CD1c-positive myeloid dendritic cell (primary cell): ENCODE data around the gene TECTA.

Source experiments
- DNase-seq: peaks from one replicate; pipeline ENCODE4 v3.0.0-alpha.2; 2016; ENCODE audit errors: extremely low spot score

TECTA gene

GRCh38 chr11:121100943-121101342 is at the start of gene TECTA:
TECTA (plus strand) TSS chr11:121101243; CDS start chr11:121102666, 1,423 bp downstream.
- DNase-seq, result no peak

- DNase-seq, result no peak
These were observed 47.8 kb upstream of the TECTA start for GRCh38 chr11:121053244-121053643.

GRCh38 chr11:121054266-121054665 is 46.8 kb upstream of the TECTA start:
- DNase-seq, result no peak

GRCh38 chr11:121055076-121055475 is 46.0 kb upstream of the TECTA start:
- no peak for DNase-seq

- no peak for DNase-seq
These were observed 43.1 kb upstream of the TECTA start for GRCh38 chr11:121057922-121058321.

GRCh38 chr11:121058941-121059340 is 42.1 kb upstream of the TECTA start:
- DNase-seq, result no peak

GRCh38 chr11:121059605-121060004 is 41.4 kb upstream of the TECTA start:
- DNase-seq, result peak; percentile 7

- no peak for DNase-seq
These were observed 37.3 kb upstream of the TECTA start for GRCh38 chr11:121063728-121064127.

- no peak for DNase-seq
These were observed 34.4 kb upstream of the TECTA start for GRCh38 chr11:121066623-121067022.

GRCh38 chr11:121067026-121067425 is 34.0 kb upstream of the TECTA start:
- DNase-seq, result no peak

GRCh38 chr11:121067453-121067852 is 33.6 kb upstream of the TECTA start:
- no peak for DNase-seq

- DNase-seq, result no peak
These were observed 32.9 kb upstream of the TECTA start for GRCh38 chr11:121067962-121068647.

- no peak for DNase-seq
These were observed 32.3 kb upstream of the TECTA start for GRCh38 chr11:121068787-121069186.

- DNase-seq, result no peak
These were observed 29.8 kb upstream of the TECTA start for GRCh38 chr11:121070951-121071845.

- DNase-seq, result no peak
These were observed 29.1 kb upstream of the TECTA start for GRCh38 chr11:121071846-121072450.

GRCh38 chr11:121081321-121081720 is 19.7 kb upstream of the TECTA start:
- no peak for DNase-seq

- DNase-seq, result no peak
These were observed 18.8 kb upstream of the TECTA start for GRCh38 chr11:121082219-121082618.

- DNase-seq, result no peak
These were observed 18.4 kb upstream of the TECTA start for GRCh38 chr11:121082670-121083069.

GRCh38 chr11:121086866-121087265 is 14.2 kb upstream of the TECTA start:
- DNase-seq, result no peak

- DNase-seq, result no peak
These were observed 11.5 kb upstream of the TECTA start for GRCh38 chr11:121089566-121089965.

GRCh38 chr11:121090145-121090721 is 10.8 kb upstream of the TECTA start:
- DNase-seq, result no peak

- peak; percentile 86 for DNase-seq
These were observed 9.4 kb upstream of the TECTA start for GRCh38 chr11:121091492-121092152.
